ENCODE results near the gene TREX2. TPM values are rescaled to one million over a fixed set of nuclear protein-coding genes. Genes with fewer than 3 reads are reported as not detected.

Gene TREX2
- total and polyA plus RNA-seq, 2 donors from 2014 or later = 0.67 to 1.4 TPM

- no peaks in the 10 kb centered on the region for H3K9me3 ChIP-seq (ENCODE audit: control insufficient read depth in 2 of 3, insufficient read depth in 1 of 3, low read length in 3 of 3)
- DNase-seq = peak in 1 of 5 donors; percentile 44
- no peak overlapping the region for H3K27ac ChIP-seq (ENCODE audit: low read depth in 2 of 2, low read length in 2 of 2)
- no peak for TF ChIP-seq CTCF (IDR thresholded peaks at IDR 0.05; ENCODE audit: borderline replicate concordance, extremely low read depth, insufficient read depth)
- intact Hi-C loops (cut with DNase I) = no loop called here
- H3K4me3 ChIP-seq (ENCODE audit: low read length in 3 of 3) = no peak overlapping the region
- H3K4me1 ChIP-seq (ENCODE audit: control insufficient read depth in 2 of 3, insufficient read depth in 2 of 3, low read depth in 1 of 3, low read length in 3 of 3) = no peaks in the 10 kb centered on the region
- no peaks in the 10 kb centered on the region for H3K27me3 ChIP-seq (ENCODE audit: control insufficient read depth, insufficient read depth, low read length)
- H3K36me3 ChIP-seq (ENCODE audit: control insufficient read depth in 2 of 3, insufficient read depth in 3 of 3, low read length in 3 of 3) = no peaks in the 10 kb centered on the region
- FAIRE-seq = no peak
- H3K9ac ChIP-seq (ENCODE audit: low read length in 3 of 3) = no peak overlapping the region
Measured at GRCh38 chrX:153433781-153434285, 12.0 kb downstream of the TREX2 start.

GRCh38 chrX:153433161-153433680 is 12.6 kb downstream of the TREX2 start:
- H3K9me3 ChIP-seq (ENCODE audit: control insufficient read depth in 2 of 3, insufficient read depth in 1 of 3, low read length in 3 of 3) = no peaks in the 10 kb centered on the region
- TF ChIP-seq CTCF (IDR thresholded peaks at IDR 0.05; ENCODE audit: borderline replicate concordance, extremely low read depth, insufficient read depth) = no peak
- DNase-seq (peak in 1 of 5 donors; percentile 45), FAIRE-seq (no peak)
- no peak overlapping the region for H3K9ac ChIP-seq (ENCODE audit: low read length in 3 of 3)
- no peaks in the 10 kb centered on the region for H3K36me3 ChIP-seq (ENCODE audit: control insufficient read depth in 2 of 3, insufficient read depth in 3 of 3, low read length in 3 of 3)
- H3K4me3 ChIP-seq (ENCODE audit: low read length in 3 of 3) = no peak overlapping the region
- no peaks in the 10 kb centered on the region for H3K27me3 ChIP-seq (ENCODE audit: control insufficient read depth, insufficient read depth, low read length)
- intact Hi-C loops (cut with DNase I) = no loop called here
- H3K4me1 ChIP-seq (ENCODE audit: control insufficient read depth in 2 of 3, insufficient read depth in 2 of 3, low read depth in 1 of 3, low read length in 3 of 3) = no peaks in the 10 kb centered on the region
- H3K27ac ChIP-seq (ENCODE audit: low read depth in 2 of 2, low read length in 2 of 2) = no peak overlapping the region

GRCh38 chrX:153430796-153431195 is 15.1 kb downstream of the TREX2 start:
- intact Hi-C loops (cut with DNase I) = no loop called here
- Histone ChIP-seq H3K27ac (ENCODE audit: low read depth in 2 of 2, low read length in 2 of 2) (no peak overlapping the region), H3K4me1 (ENCODE audit: control insufficient read depth in 2 of 3, insufficient read depth in 2 of 3, low read depth in 1 of 3, low read length in 3 of 3) (no peaks in the 10 kb centered on the region), H3K9me3 (ENCODE audit: control insufficient read depth in 2 of 3, insufficient read depth in 1 of 3, low read length in 3 of 3) (no peaks in the 10 kb centered on the region), H3K4me3 (ENCODE audit: low read length in 3 of 3) (no peak overlapping the region), H3K9ac (ENCODE audit: low read length in 3 of 3) (no peak overlapping the region), H3K27me3 (ENCODE audit: control insufficient read depth, insufficient read depth, low read length) (no peaks in the 10 kb centered on the region), H3K36me3 (ENCODE audit: control insufficient read depth in 2 of 3, insufficient read depth in 3 of 3, low read length in 3 of 3) (no peaks in the 10 kb centered on the region)
- FAIRE-seq = no peak
- no peak for TF ChIP-seq CTCF (IDR thresholded peaks at IDR 0.05; ENCODE audit: borderline replicate concordance, extremely low read depth, insufficient read depth)
- DNase-seq = no peak

GRCh38 chrX:153426204-153426603 is 19.7 kb downstream of the TREX2 start:
- no peak for FAIRE-seq
- no peak overlapping the region for H3K27ac ChIP-seq (ENCODE audit: low read depth in 2 of 2, low read length in 2 of 2)
- no peaks in the 10 kb centered on the region for H3K9me3 ChIP-seq (ENCODE audit: control insufficient read depth in 2 of 3, insufficient read depth in 1 of 3, low read length in 3 of 3)
- intact Hi-C loops (cut with DNase I) = no loop called here
- no peak for DNase-seq
- H3K4me3 ChIP-seq (ENCODE audit: low read length in 3 of 3) = no peak overlapping the region
- no peaks in the 10 kb centered on the region for H3K27me3 ChIP-seq (ENCODE audit: control insufficient read depth, insufficient read depth, low read length)
- no peaks in the 10 kb centered on the region for H3K4me1 ChIP-seq (ENCODE audit: control insufficient read depth in 2 of 3, insufficient read depth in 2 of 3, low read depth in 1 of 3, low read length in 3 of 3)
- H3K36me3 ChIP-seq (ENCODE audit: control insufficient read depth in 2 of 3, insufficient read depth in 3 of 3, low read length in 3 of 3) = no peaks in the 10 kb centered on the region
- no peak overlapping the region for H3K9ac ChIP-seq (ENCODE audit: low read length in 3 of 3)
- no peak for TF ChIP-seq CTCF (IDR thresholded peaks at IDR 0.05; ENCODE audit: borderline replicate concordance, extremely low read depth, insufficient read depth)

Measured in kidney (tissue), 14 donors.